Esophagus muscularis mucosa (tissue), 4 donors: ENCODE data around the gene LHFPL2.
A peak's percentile ranks its signal among the peaks of the same experiment; 100 is the strongest.

ENCODE experiments used
- CTCF ChIP-seq, 3 experiments: fragments of 200-600 bp in 2 of 3; fragments of 450-650 bp in 1 of 3; sonication (generic) in 2 of 3; IDR thresholded peaks; one replicate each; pipeline ENCODE4 v1.5.1; 2017 to 2019; ENCODE audit warnings: antibody characterized with exemption in 3 of 3, mild to moderate bottlenecking in 2 of 3, moderate library complexity in 1 of 3
- EP300 ChIP-seq: sonication (generic); formaldehyde crosslinking; IDR thresholded peaks from one replicate; pipeline ENCODE4 v1.6.1; 2017; ENCODE audit warnings: antibody characterized with exemption
- POLR2A ChIP-seq: fragments of 450-650 bp; IDR thresholded peaks from one replicate; pipeline ENCODE4 v1.6.1; 2017; ENCODE audit warnings: antibody characterized with exemption, moderate library complexity, mild to moderate bottlenecking, low read depth

GRCh38 chr5:78647838-78648358 lies 674 bp downstream of the LHFPL2 start:
- TF ChIP-seq EP300 = no peak
- peak in 2 of 3 experiments; percentile 17 to 20 for TF ChIP-seq CTCF (IDR thresholded peaks at IDR 0.05)
- TF ChIP-seq POLR2A = no peak
